NCI-H82 treated with DMSO at 0.1 percent for 48 hours (cell line): Measurements from ENCODE around the gene SNCAIP.

Experiments
- DNase-seq: peaks from one replicate; lab custom pipeline; 2025; ENCODE audit not compliant: unreplicated experiment; lab: John Stamatoyannopoulos, UW

SNCAIP gene

DNA sequence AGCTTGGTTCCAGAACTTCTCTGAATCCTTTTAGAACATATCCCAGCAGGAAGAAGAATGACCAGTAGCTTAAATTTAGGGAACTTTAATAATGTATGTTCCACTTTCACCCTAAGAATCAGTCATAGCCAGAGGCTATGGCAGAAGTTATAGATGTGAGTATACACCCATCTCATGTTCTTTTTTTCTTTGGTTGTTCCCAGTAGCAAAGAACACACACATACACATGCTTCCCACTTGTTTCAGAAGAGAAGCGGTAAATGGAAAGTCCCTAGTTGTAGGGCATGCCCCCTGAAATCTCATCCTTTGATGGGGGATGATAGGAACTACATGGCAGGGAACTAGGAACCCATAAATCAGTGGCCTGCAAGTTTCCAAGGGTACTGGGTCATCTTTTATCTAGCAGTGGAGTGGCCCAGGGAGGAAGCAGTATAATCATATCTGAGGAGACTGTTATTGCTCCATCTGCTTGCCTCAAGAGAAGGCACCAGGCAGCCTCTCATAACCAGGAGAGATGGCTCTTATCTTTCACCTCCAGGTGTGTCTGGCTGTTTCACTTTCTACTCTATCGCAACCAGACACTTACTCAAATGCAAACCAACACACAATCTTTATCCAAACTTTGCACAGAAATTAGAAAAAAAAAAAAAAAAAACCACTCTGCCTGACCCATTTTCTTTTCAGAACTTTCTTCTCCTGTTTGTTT is 109.5 kb downstream of the SNCAIP start:
- DNase-seq: no peak

DNA sequence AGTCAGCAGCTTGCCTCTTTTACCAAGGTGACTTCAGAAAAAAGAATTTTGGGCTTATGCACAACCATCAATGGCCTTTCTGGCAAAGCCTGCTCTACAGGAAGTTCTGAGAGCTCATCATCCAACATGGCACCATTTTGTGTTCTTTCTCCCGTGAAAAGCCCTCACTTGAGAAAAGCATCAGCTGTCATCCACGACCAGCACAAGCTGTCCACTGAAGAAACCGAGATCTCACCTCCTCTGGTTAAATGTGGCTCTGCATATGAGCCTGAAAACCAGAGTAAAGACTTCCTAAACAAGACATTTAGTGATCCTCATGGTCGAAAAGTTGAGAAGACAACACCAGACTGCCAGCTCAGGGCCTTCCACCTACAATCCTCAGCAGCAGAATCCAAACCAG is 111.2 kb downstream of the SNCAIP start:
- DNase-seq: no peak

GRCh38 chr5:122424132-122424531 is 112.1 kb downstream of the SNCAIP start:
- DNase-seq: no peak

DNA sequence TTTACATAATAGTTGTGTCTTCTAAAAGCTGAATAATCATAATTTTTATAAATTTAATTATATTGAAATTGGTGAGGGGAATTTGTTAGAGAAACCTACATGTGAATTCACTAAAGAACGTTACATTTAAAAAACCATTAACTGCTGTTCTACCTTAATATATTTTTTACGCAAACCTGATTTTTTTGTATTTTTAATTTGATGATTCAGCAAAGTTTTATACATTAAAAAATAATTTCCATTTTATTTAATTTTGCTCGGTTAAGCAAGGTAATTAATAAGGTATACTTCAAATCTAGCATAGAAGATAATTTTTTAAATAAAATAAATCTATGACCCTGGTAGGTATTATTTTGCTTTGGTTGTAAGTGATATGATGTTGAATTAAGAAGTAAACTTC is 114.3 kb downstream of the SNCAIP start:
- DNase-seq: no peak

DNA sequence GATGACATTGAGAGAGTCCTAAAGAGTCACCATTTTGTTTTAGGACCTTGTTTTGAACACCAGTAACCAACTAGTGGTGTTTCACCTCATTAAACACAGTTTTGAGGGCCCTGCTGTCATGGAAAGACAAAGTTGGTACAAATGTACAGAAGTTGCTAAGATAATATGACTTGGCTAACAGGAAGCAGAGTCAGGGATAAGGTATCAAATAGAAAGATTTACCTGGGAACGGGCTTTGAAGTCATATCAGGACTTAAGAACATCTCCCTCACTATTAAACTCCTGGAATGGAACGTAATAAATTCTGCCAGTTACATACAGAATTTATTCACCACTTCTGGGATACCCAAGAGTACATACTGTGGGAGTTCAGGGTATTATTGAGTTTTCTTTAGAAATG is 115.6 kb downstream of the SNCAIP start:
- DNase-seq: no peak

- peak; percentile 19 for DNase-seq
Observed at GRCh38 chr5:122429545-122430318, 117.7 kb downstream of the SNCAIP start.

DNA sequence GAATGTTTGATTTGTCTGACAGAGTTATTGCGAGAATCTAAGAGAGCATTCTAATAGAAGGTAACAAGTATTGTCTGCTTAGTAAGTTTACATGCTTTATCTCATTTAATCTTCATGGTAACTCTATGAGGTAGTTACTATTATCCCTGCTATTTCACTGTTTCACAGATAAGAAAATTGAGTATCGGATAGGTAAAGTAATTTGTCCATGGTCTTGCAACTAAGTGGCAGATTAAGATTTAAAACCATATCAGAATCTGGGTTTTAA is 118.2 kb downstream of the SNCAIP start:
- DNase-seq: no peak

DNA sequence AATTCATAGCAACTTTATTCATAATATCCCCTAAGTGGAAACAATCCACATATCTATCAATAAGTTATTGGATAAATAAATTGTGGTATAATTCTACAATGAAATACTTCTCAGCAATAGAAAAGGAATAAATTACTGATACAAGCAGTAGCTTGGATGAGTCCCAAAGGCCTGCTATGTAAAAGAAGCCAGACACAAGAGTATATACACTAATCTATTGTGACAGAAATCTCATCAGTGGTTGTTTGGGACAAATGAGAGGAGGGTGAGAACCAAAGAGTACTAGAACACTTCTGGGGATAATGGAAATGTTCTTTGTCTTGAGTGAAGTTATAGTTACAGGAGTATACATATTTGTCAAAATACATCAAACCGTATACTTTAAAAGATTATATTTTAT is 119.3 kb downstream of the SNCAIP start:
- no peak for DNase-seq

- DNase-seq: no peak
Observed at GRCh38 chr5:122434205-122434970, 122.4 kb downstream of the SNCAIP start.

DNA sequence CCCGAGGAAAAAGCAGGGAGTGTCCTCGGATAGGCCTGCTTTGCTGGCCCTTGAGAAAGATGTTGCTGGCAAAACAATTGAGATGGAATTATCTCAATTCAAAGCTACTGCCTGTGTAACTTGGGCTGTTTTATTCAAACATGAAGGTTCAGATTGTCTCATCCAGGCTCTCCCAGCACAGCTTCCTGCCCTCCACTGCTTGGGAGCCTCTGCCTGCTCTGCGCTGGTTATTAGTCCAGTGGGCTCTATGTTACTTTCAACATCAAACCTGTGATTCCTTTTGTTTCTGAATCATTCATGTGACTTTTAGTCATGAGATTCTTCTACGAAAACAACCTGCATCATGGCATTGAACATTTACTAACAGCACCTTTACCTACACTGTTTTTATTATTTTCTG is 123.2 kb downstream of the SNCAIP start:
- no peak for DNase-seq

GRCh38 chr5:122435761-122436160 is 123.7 kb downstream of the SNCAIP start:
- no peak for DNase-seq

- no peak for DNase-seq
Observed at GRCh38 chr5:122436615-122437014, 124.6 kb downstream of the SNCAIP start.

GRCh38 chr5:122439645-122440044 is 127.6 kb downstream of the SNCAIP start:
- DNase-seq: no peak

GRCh38 chr5:122442938-122443337 is 130.9 kb downstream of the SNCAIP start:
- no peak for DNase-seq

DNA sequence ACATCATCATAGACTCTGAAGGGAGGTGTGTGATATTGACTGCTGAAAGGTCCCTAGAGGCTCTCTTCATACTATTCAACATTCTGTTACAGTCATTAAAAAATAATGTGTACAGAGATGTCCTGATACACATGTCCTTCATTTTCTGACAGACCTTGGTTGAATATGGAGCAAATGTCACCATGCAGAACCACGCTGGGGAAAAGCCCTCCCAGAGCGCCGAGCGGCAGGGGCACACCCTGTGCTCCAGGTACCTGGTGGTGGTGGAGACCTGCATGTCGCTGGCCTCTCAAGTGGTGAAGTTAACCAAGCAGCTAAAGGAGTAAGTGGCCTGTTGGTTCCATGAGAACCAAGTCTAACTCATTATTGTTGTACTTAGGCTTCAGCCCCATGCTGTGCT is 132.4 kb downstream of the SNCAIP start:
- DNase-seq: no peak

- no peak for DNase-seq
Observed at GRCh38 chr5:122445070-122445469, 133.0 kb downstream of the SNCAIP start.

- DNase-seq: no peak
Observed at GRCh38 chr5:122447072-122447471, 135.0 kb downstream of the SNCAIP start.

DNA sequence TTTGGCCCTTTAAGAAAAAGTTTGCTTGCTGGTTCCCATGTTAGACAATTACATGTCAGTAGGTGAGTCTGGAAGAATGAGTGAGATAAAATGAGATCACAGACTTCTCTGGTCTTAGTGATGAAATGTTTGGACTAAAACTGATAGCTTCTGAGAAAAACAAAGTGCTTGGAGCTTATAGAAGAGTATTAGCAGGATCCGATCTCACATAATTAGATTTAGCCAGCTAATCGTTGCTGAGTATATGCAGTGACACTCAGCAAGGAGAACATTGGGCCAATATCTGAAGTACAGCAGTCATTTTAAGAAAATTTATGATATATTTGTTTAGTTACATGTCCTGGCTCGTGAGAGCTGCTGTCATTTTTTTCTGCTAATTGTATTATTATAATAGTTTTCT is 135.8 kb downstream of the SNCAIP start:
- DNase-seq: peak; percentile 83

DNA sequence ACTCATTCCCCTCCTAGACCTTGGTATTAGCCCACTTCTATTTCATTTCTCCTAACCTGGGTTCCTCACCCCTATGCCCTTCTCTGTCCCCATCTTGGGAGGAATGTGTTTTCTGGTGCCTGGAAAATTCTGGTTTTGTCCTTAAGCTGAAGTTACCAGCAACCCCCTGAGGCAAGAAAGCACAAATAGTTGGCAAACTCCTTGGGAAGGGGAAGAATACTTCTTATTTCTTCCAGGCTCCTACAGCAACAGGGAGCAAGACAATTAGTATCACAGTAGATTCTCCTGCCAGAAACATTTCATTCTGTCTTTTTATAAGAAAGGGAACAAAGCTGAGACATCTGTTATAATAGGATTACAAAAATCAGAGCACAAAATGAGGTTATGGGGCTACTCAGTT is 142.5 kb downstream of the SNCAIP start:
- no peak for DNase-seq

DNA sequence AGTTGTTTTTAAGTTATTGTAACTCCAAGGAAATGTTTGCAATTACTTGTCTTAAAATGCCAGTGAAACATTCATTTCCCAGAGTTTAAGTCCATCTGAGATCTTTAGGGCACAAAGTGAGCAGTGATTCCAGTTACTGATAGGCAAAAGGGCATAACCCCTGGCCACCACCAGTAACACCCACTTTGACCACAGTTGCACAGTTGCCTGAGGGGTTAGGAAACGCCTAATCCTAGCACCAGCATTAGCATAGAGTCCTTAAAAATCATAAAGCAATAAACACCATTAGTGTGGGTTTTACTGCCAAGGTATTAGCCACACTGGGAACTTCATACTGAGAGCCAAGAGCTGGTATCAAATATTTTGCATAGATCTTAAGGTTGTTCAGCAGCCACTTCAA is 143.9 kb downstream of the SNCAIP start:
- no peak for DNase-seq

- no peak for DNase-seq
Observed at GRCh38 chr5:122457178-122457826, 145.3 kb downstream of the SNCAIP start.
